DND-41 (cell line): ENCODE results near the gene RAB4A.
A peak's percentile ranks its signal among the peaks of the same experiment; 100 is the strongest.

Experiments used
- ATAC-seq: fragments of 200-7000 bp; cut with Tn5 transposase; 3 replicates; pipeline ENCODE4 v1.9.1; 2021; ENCODE audit warnings: low read depth; ENCODE audit not compliant: insufficient read depth
- DNase-seq: peaks from one replicate; pipeline ENCODE4 v3.0.0-alpha.2; 2020
- H2AFZ ChIP-seq: 2 replicates; pipeline ENCODE4 v1.6.0; 2012; ENCODE audit warnings: low read depth, low read length
- H3K27ac ChIP-seq: 2 replicates; pipeline ENCODE4 v1.5.1; 2012; ENCODE audit warnings: low read length, inconsistent platforms
- H3K27me3 ChIP-seq: fragments of 200-600 bp; sonication (generic); 2 replicates; pipeline ENCODE4 v1.6.0; 2012; ENCODE audit warnings: low read length, mild to moderate bottlenecking, inconsistent platforms; ENCODE audit not compliant: insufficient read depth, poor library complexity
- H3K36me3 ChIP-seq: 2 replicates; pipeline ENCODE4 v1.5.1; 2012; ENCODE audit warnings: low read length, inconsistent platforms; ENCODE audit not compliant: insufficient read depth
- H3K4me1 ChIP-seq: 2 replicates; pipeline ENCODE4 v1.5.1; 2012; ENCODE audit warnings: mild to moderate bottlenecking, low read length; ENCODE audit not compliant: insufficient read depth
- H3K4me2 ChIP-seq: 2 replicates; pipeline ENCODE4 v1.6.0; 2012; ENCODE audit warnings: mild to moderate bottlenecking, moderate library complexity, low read length, inconsistent platforms; ENCODE audit not compliant: insufficient read depth
- H3K4me3 ChIP-seq, 2 experiments: fragments of 200-600 bp in 1 of 2; shearing (Covaris generic) in 1 of 2; 2 replicates each; pipeline ENCODE4 v1.5.1; 2012 to 2016; ENCODE audit warnings: inconsistent platforms in 2 of 2, low read length in 2 of 2, mild to moderate bottlenecking in 2 of 2, low read depth in 1 of 2, moderate library complexity in 1 of 2
- H3K79me2 ChIP-seq: 2 replicates; pipeline ENCODE4 v1.6.0; 2012; ENCODE audit warnings: low read length, inconsistent platforms; ENCODE audit not compliant: insufficient read depth
- H3K9ac ChIP-seq: 2 replicates; pipeline ENCODE4 v1.6.0; 2012; ENCODE audit warnings: low read depth, mild to moderate bottlenecking, inconsistent platforms, low read length, moderate library complexity
- H3K9me3 ChIP-seq: 2 replicates; pipeline ENCODE4 v1.5.1; 2012; ENCODE audit warnings: low read length, moderate library complexity, mild to moderate bottlenecking, inconsistent platforms; ENCODE audit not compliant: insufficient read depth, severe bottlenecking
- H4K20me1 ChIP-seq: 2 replicates; pipeline ENCODE4 v1.6.0; 2012; ENCODE audit warnings: low read length; ENCODE audit not compliant: insufficient read depth
- CTCF ChIP-seq: IDR thresholded peaks from 2 replicates; pipeline ENCODE4 v1.5.1; 2012; ENCODE audit warnings: borderline replicate concordance, low read length, moderate library complexity, mild to moderate bottlenecking; ENCODE audit not compliant: poor library complexity, severe bottlenecking; ENCODE audit errors: extremely low read depth
- EZH2 ChIP-seq: IDR thresholded peaks from 3 replicates; pipeline ENCODE4 v1.6.1; 2012; ENCODE audit warnings: borderline replicate concordance, low read depth, mild to moderate bottlenecking, moderate library complexity, low read length, inconsistent platforms; ENCODE audit not compliant: severe bottlenecking

RAB4A gene, protein sequence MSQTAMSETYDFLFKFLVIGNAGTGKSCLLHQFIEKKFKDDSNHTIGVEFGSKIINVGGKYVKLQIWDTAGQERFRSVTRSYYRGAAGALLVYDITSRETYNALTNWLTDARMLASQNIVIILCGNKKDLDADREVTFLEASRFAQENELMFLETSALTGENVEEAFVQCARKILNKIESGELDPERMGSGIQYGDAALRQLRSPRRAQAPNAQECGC

GRCh38 chr1:229270547-229271447 is at the start of gene RAB4A:
RAB4A (plus strand) TSS chr1:229271111; CDS start chr1:229271340, 229 bp downstream.
- Histone ChIP-seq H3K27ac (peak within 1 kb of the TSS; percentile 69), H3K9ac (peak within 1 kb of the TSS; percentile 66), H3K79me2 (peaks cover 43% of the 10 kb centered on the region), H4K20me1 (peaks cover 17% of the 10 kb centered on the region; the same call in 1 of the 2 replicates), H3K4me3 (peak within 1 kb of the TSS; percentile 61 to 65; a peak in 3 of 4 replicates), H2AFZ (peak within 1 kb of the TSS; percentile 78), H3K27me3 (no peaks in the 10 kb centered on the region), H3K9me3 (no peaks in the 10 kb centered on the region), H3K36me3 (no peaks in the 10 kb centered on the region), H3K4me2 (peak within 1 kb of the TSS; percentile 68), H3K4me1 (peaks cover 24% of the 10 kb centered on the region)
- TF ChIP-seq EZH2 (no peak), CTCF (no peak)
- peak; percentile 86 for ATAC-seq
- DNase-seq: peak; percentile 73

GRCh38 chr1:229222081-229222480 is 48.8 kb upstream of the RAB4A start:
- no peak for ATAC-seq
- no peak overlapping the region for H2AFZ ChIP-seq
- H3K27me3 ChIP-seq: peaks cover 9% of the 10 kb centered on the region
- no peaks in the 10 kb centered on the region for H3K9me3 ChIP-seq
- no peaks in the 10 kb centered on the region for H3K79me2 ChIP-seq
- 0 out of 2 replicates have a peak, but pooled peaks cover 2% of the 10 kb centered on the region for H4K20me1 ChIP-seq
- no peaks in the 10 kb centered on the region for H3K36me3 ChIP-seq
- no peak overlapping the region for H3K4me3 ChIP-seq
- no peak for TF ChIP-seq EZH2
- no peak for TF ChIP-seq CTCF
- no peak overlapping the region for H3K4me2 ChIP-seq
- no peak for DNase-seq
- H3K4me1 ChIP-seq: no peaks in the 10 kb centered on the region
- no peak overlapping the region for H3K27ac ChIP-seq
- H3K9ac ChIP-seq: no peak overlapping the region

DNA sequence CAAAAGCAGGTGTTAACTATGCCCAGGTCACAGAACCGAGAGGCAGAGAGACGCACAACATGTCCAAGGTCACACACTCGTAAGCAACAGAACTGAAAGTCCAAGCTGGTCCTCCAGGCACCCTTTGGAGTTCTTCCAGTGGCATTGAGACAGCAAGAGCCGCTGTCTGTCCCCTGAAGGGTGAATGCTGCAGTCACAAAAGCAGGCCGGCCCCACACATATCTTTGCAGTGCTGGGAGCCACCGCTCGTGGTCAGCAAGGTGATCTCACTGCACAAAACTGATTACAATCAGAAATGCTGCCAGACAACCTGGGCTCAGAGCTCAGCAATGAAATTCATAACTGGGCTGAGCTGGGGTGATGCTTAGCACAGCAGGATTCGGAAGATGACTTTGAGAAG is 47.4 kb upstream of the RAB4A start:
- no peaks in the 10 kb centered on the region for H3K79me2 ChIP-seq
- no peak overlapping the region for H3K4me2 ChIP-seq
- no peak overlapping the region for H3K4me3 ChIP-seq
- H3K9ac ChIP-seq: no peak overlapping the region
- ATAC-seq (no peak), DNase-seq (no peak)
- no peak for TF ChIP-seq CTCF
- TF ChIP-seq EZH2: no peak
- H3K36me3 ChIP-seq: no peaks in the 10 kb centered on the region
- H3K27ac ChIP-seq: no peak overlapping the region
- no peak overlapping the region for H2AFZ ChIP-seq
- H4K20me1 ChIP-seq: 0 out of 2 replicates have a peak, but pooled peaks cover 2% of the 10 kb centered on the region
- no peaks in the 10 kb centered on the region for H3K9me3 ChIP-seq
- H3K4me1 ChIP-seq: no peaks in the 10 kb centered on the region
- peaks cover 3% of the 10 kb centered on the region for H3K27me3 ChIP-seq
